A549 treated with AZD9567 at 1 μM for 4 hours (cell line): ENCODE measurements around the gene CTAG1A. TPM values are rescaled to one million over a fixed set of nuclear protein-coding genes. Genes with fewer than 3 reads are reported as not detected.

ENCODE experiments used
- total RNA-seq: library from RNA; stranded (reverse); fragments of 200-300 nt; extraction: Qiagen RNA extraction; gene quantifications from 5 replicates; pipeline ENCODE4 v1.2.3, GENCODE V29; 2022; ENCODE audit not compliant: insufficient read depth

The CTAG1A gene
- total RNA-seq, result 0.10 TPM in 1 of 5 replicates, not detected in the others

DNA sequence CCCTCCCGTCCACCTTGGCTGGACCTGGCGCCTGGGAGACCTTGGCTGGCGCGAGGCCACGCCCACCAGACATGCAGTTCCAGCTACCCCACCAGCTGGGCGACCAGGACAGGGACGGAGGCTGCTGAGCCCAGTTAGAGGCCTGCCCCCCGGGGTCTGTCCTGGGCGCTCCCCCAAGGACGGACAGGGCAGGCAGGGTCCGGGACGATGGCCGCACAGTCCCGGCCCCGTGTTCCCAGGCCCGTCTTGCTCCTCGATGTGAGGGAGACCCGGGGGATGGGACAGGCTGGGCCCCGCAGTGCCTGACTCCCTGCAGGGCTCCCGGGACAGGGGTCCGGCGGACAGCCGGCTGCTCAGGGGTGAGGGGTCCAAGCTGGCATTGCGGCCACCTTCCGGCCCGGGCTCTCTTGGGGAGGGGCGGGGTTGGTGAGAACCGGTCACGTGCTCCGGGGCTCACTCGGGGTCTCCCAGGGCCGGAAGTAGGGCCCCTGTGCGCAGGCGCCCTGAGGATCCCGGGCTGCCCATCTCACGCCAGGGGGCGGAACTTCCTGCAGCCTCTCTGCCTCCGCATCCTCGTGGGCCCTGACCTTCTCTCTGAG, at the start of gene CTAG1A:
Gene CTAG1A (plus strand): TSS at position 549 of the 599 bp plus-strand sequence. CDS start 74 bp downstream, outside the sequence.

DNA sequence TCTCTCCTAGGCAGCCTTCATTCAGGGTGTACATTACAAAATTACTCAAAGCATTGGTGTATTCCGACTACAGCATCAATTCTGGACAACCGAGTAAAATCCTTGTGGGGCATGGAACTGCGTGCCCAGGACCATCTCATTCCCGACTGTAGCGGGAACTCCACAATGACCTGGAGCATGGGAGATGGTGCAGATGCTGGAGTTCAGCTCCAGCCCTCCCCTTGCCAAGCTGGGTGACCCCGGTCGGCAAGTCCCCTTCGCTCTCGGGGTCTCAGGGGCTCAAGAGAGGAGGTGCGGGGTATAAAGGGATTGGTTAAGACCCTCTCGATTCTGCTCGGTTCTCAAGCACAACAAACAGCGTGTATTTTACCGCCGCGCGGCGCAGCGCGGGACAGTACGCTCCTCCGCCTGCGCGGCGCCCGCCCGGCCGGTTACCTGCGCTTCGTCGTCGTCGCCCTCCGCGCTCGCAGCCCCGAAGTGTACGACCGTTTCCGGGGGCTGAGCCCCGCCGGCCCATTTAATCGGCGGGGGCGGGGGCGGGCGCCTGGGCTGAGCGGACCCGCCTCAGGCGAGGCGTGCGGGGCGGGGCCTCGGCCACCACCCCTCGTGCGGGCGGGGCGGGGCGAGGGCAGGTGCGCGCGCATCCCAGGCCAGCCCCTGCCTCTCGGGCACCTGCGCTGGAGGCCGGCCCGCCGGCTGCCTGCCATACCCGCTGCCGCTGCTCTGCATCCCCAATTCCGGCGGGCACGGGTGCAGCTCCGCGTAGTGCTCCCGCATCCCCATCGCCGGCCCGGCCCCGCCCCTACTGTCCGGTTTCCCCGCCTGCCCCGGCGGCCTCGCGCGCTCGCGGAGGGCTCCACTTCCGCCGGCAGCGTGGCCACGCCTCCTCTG, 38.3 kb upstream of the CTAG1A start, which contains the start of gene G6PD:
Gene G6PD (minus strand): TSS at position 493 of the 891 bp plus-strand sequence. CDS start 691 bp downstream, outside the sequence.

DNA sequence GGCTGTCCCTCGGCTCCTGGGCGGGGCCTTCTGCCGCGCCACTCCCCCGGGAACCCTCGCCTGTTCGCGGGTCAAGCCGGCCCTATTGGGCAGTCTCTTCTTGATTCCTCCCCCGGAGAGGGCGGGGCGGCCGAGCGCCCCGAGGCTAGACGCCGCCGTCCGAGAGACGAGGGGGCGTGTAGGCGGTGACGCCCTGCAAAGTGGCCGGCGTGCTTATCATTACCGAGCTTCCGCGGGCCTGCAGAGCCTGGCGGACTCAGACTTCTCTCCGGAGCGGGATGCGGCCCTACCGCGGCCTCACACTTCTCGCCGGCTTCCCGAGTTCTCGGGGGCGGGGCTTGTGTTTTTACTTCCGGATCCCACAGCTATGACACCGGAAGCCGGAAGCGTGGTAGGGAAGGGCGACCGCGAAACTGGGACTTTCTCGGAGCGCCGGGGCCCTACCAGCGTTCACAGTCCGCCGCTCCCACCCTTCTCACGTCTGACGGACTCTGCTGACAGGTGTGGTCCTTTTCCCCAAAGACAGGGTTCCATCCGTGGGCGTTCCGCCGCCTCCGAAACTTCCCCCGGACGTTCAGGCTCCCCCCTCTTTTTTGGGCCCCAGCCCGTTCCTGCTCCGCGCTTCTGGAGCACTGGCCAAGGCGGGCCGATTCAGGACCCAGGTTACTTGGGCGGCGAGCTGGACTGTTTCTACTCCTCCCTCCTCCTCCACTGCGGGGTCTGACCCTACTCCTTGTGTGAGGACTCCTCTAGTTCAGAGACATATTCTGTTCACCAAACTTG, 37.5 kb upstream of the CTAG1A start, which contains the start of gene IKBKG:
Gene IKBKG (plus strand): TSS at position 376 of the 783 bp plus-strand sequence. CDS start 4,383 bp downstream, outside the sequence.

DNA sequence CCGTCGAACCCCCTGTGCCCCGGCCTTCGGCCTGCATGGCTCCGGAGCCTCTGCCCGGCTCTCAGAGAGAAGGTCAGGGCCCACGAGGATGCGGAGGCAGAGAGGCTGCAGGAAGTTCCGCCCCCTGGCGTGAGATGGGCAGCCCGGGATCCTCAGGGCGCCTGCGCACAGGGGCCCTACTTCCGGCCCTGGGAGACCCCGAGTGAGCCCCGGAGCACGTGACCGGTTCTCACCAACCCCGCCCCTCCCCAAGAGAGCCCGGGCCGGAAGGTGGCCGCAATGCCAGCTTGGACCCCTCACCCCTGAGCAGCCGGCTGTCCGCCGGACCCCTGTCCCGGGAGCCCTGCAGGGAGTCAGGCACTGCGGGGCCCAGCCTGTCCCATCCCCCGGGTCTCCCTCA, 34.2 kb downstream of the CTAG1A start, which contains the start of gene CTAG1B:
Gene CTAG1B (minus strand): TSS at position 101 of the 400 bp plus-strand sequence. CDS start 64 bp downstream, at position 37.

Other genes starting within 250 kb of the CTAG1A start
- gene FLNA, start 210.5 kb upstream of the CTAG1A start, total RNA-seq, result 1,398 to 1,786 TPM (median 1,537 TPM) in 5 replicates
- gene EMD, start 205.8 kb upstream of the CTAG1A start, total RNA-seq, result 139 to 167 TPM (median 160 TPM) in 5 replicates
- gene RPL10, start 186.8 kb upstream of the CTAG1A start, total RNA-seq, result 5,537 to 5,934 TPM (median 5,663 TPM) in 5 replicates
- gene DNASE1L1, start 175.9 kb upstream of the CTAG1A start, total RNA-seq, result 28.0 to 33.0 TPM (median 30.2 TPM) in 5 replicates
- gene TAFAZZIN, start 173.6 kb upstream of the CTAG1A start, total RNA-seq, result 20.0 to 39.1 TPM (median 37.4 TPM) in 5 replicates
- 86.0 to 111 TPM (median 105 TPM) in 5 replicates for gene ATP6AP1, start 156.5 kb upstream of the CTAG1A start, total RNA-seq
- gene GDI1, start 148.0 kb upstream of the CTAG1A start, total RNA-seq, result 99.0 to 111 TPM (median 108 TPM) in 5 replicates
- 87.7 to 122 TPM (median 113 TPM) in 5 replicates for gene FAM50A, start 141.0 kb upstream of the CTAG1A start, total RNA-seq
- gene PLXNA3, start 126.9 kb upstream of the CTAG1A start, total RNA-seq, result 14.0 to 24.4 TPM (median 20.9 TPM) in 5 replicates
- gene LAGE3, start 105.9 kb upstream of the CTAG1A start, total RNA-seq, result 47.4 to 71.3 TPM (median 68.7 TPM) in 5 replicates
- gene UBL4A, start 98.5 kb upstream of the CTAG1A start, total RNA-seq, result 62.5 to 67.8 TPM (median 64.3 TPM) in 5 replicates
- gene SLC10A3, start 94.5 kb upstream of the CTAG1A start, total RNA-seq, result 43.3 to 46.5 TPM (median 44.4 TPM) in 5 replicates
- 40.7 to 46.1 TPM (median 45.3 TPM) in 5 replicates for gene FAM3A, start 68.9 kb upstream of the CTAG1A start, total RNA-seq
- gene G6PD, start 38.3 kb upstream of the CTAG1A start, total RNA-seq, result 1,265 to 1,646 TPM (median 1,455 TPM) in 5 replicates
- 33.2 to 47.2 TPM (median 44.4 TPM) in 5 replicates for gene IKBKG, start 37.5 kb upstream of the CTAG1A start, total RNA-seq
- not detected in 5 replicates for gene CTAG1B, start 34.1 kb downstream of the CTAG1A start, total RNA-seq
- not detected in 5 replicates for gene CTAG2, start 68.4 kb downstream of the CTAG1A start, total RNA-seq
- 0.59 to 1.0 TPM (median 0.88 TPM) in 5 replicates for gene GAB3, start 165.9 kb downstream of the CTAG1A start, total RNA-seq
- 150 to 224 TPM (median 159 TPM) in 5 replicates for gene DKC1, start 177.7 kb downstream of the CTAG1A start, total RNA-seq
- gene MPP1, start 220.4 kb downstream of the CTAG1A start, total RNA-seq, result 14.9 to 19.7 TPM (median 16.3 TPM) in 5 replicates
- gene SMIM9, start 249.5 kb downstream of the CTAG1A start, total RNA-seq, result not detected in 5 replicates